ENCODE results near the gene NPEPPS. TPM values are rescaled to one million over a fixed set of nuclear protein-coding genes. Genes with fewer than 3 reads are reported as not detected.

The NPEPPS gene
- total RNA-seq, 1 experiment from 2014 or later = 117 TPM

DNA sequence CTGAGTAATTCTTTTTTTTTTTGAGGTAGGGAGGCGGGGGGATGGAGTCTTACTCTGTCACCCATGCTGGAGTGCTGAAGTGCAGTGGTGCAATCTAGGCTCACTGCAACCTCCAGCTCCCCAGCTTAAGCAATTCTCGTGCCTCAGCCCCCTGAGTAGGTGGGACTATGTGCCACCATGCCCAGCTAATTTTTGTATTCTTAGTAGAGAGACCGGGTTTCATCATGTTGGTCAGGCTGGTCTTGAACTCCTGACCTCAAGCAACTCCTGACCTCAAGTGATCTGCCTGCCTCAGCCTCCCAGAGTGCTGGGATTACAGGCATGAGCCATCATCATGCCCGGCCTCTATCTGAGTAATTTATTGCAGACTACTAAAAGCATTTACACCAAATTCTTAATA, 138.2 kb downstream of the NPEPPS start:
- H3K14ac ChIP-seq (ENCODE audit: insufficient read depth, low read length) = no peak overlapping the region
- no peak overlapping the region for H2BK20ac ChIP-seq (ENCODE audit: low read depth, low read length, poor library complexity, severe bottlenecking)
- H3K4me1 ChIP-seq (ENCODE audit: insufficient read depth, low read length) = peaks cover 3% of the 10 kb centered on the region
- no peak overlapping the region for H3K18ac ChIP-seq (ENCODE audit: insufficient read length, low read depth, low read length)
- Mint-ChIP-seq H3K4me1 (peaks cover 11% of the 10 kb centered on the region in 2 experiments), H3K36me3 (ENCODE audit: insufficient read depth in 1 of 3, low read depth in 3 of 3) (peaks cover 70 to 99% (median 96%) of the 10 kb centered on the region in 3 experiments), H3K27ac (no peak overlapping the region), H3K4me3 (no peak overlapping the region), H3K9me3 (no peaks in the 10 kb centered on the region), H3K27me3 (ENCODE audit: low read depth) (no peaks in the 10 kb centered on the region)
- no peak overlapping the region for H2AK5ac ChIP-seq (ENCODE audit: insufficient read length, low read length)
- no peak overlapping the region for H2BK12ac ChIP-seq (ENCODE audit: insufficient read length, low read depth, low read length)
- no peak overlapping the region for H2BK15ac ChIP-seq (ENCODE audit: low read depth, low read length)
- H3K56ac ChIP-seq (ENCODE audit: insufficient read length, low read depth, low read length) = no peak overlapping the region
- no peak for DNase-seq
- no CpG with 5 or more reads among the region's 4 CpGs for WGBS (ENCODE audit: extremely low coverage, insufficient read length, low lambda C conversion rate)
- H3K79me1 ChIP-seq (ENCODE audit: insufficient read depth, low read depth, low read length, poor library complexity, severe bottlenecking) = peaks cover 5% of the 10 kb centered on the region
- no peaks in the 10 kb centered on the region for H3K23me2 ChIP-seq (ENCODE audit: insufficient read length, low read depth, low read length, poor library complexity, severe bottlenecking)
- H3K9me3 ChIP-seq (ENCODE audit: control insufficient read depth, low read depth, low read length) = no peaks in the 10 kb centered on the region
- H4K91ac ChIP-seq (ENCODE audit: insufficient read length, low read depth, low read length) = no peak overlapping the region
- no peak overlapping the region for H3K4ac ChIP-seq (ENCODE audit: low read depth, low read length)
- no peaks in the 10 kb centered on the region for H4K20me1 ChIP-seq (ENCODE audit: control insufficient read depth, insufficient read depth, insufficient read length)
- H3K27me3 ChIP-seq (ENCODE audit: insufficient read depth, low read length) = no peaks in the 10 kb centered on the region
- H3K9ac ChIP-seq (ENCODE audit: extremely low read depth, insufficient read length, low read length) = no peak overlapping the region
- no peak overlapping the region for H2BK120ac ChIP-seq (ENCODE audit: low read depth, low read length, poor library complexity, severe bottlenecking)
- no peak overlapping the region for H4K8ac ChIP-seq (replicated peaks; ENCODE audit: insufficient read length, low read depth, low read length)
- H3K27ac ChIP-seq (ENCODE audit: insufficient read length, low read depth, low read length) = no peak overlapping the region
- no peak overlapping the region for H3K23ac ChIP-seq (ENCODE audit: insufficient read length, low read depth, low read length)
- no peak overlapping the region for H3T11ph ChIP-seq (ENCODE audit: low read length)
- no peak overlapping the region for H3K4me2 ChIP-seq (ENCODE audit: insufficient read depth, insufficient read length, low read length)
- H3K79me2 ChIP-seq (ENCODE audit: insufficient read depth, low read length) = no peaks in the 10 kb centered on the region
- H2BK5ac ChIP-seq (ENCODE audit: insufficient read length, low read length) = no peak overlapping the region
- H4K5ac ChIP-seq (ENCODE audit: insufficient read length, low read depth, low read length) = no peak overlapping the region
- TF ChIP-seq CTCF (conservative IDR thresholded peaks at IDR 0.05) = no peak
- H2AFZ ChIP-seq (ENCODE audit: low read length) = no peak overlapping the region
